PC-9 (cell line): ENCODE measurements around the gene SYT11.

ENCODE experiments used
- CTCF ChIP-seq: fragments of 200-600 bp; sonication (generic); conservative IDR thresholded peaks from 2 replicates; pipeline ENCODE4 v1.6.1; 2017; ENCODE audit warnings: mixed run types, antibody characterized with exemption, mild to moderate bottlenecking, moderate library complexity
- EZH2 ChIP-seq: fragments of 200-600 bp; sonication (generic); IDR thresholded peaks from 2 replicates; pipeline ENCODE4 v1.8.0; 2017; ENCODE audit warnings: antibody characterized with exemption, low read depth

- TF ChIP-seq CTCF (no peak), EZH2 (no peak)
Measured at GRCh38 chr1:155913969-155914757, 54.8 kb downstream of the SYT11 start.
